Articular chondrocyte of knee joint (primary cell): Measurements from ENCODE around the gene MCM10. TPM values are rescaled to one million over a fixed set of nuclear protein-coding genes. Genes with fewer than 3 reads are reported as not detected.

Experiments
- small RNA-seq: library from RNA; depleted of rRNA; stranded (forward); fragments of <200 nt; gene quantifications from one replicate; pipeline ENCODE3, GENCODE V24; 2012
- total RNA-seq: library from RNA; depleted of rRNA; stranded (reverse); fragments of >200 nt; gene quantifications from 2 replicates; pipeline ENCODE4 v1.2.3, GENCODE V29; 2012

The MCM10 gene
- 3.1 and 4.1 TPM in 2 replicates for total RNA-seq

GRCh38 chr10:13160934-13161856 is at the start of gene MCM10:
MCM10 (plus strand) TSS chr10:13161558; CDS start chr10:13164203, 2,645 bp downstream.

GRCh38 chr10:13234172-13234571 is 72.8 kb downstream of the MCM10 start, which contains the start of gene UCMA:
UCMA (minus strand) TSS chr10:13234374; CDS start chr10:13234258, 116 bp downstream.

Small RNAs within 50 kb of the gene (small RNA-seq; reads per million reads assigned to genes)
- gene RNU6-6P = not detected

Other genes starting within 250 kb of the MCM10 start
- gene CCDC3, start 159.8 kb upstream of the MCM10 start, total RNA-seq = 0.76 and 2.2 TPM in 2 replicates
- gene OPTN, start 61.4 kb upstream of the MCM10 start, total RNA-seq = 104 and 121 TPM in 2 replicates
- gene UCMA, start 72.8 kb downstream of the MCM10 start, total RNA-seq = not detected in 2 replicates
- 35.3 and 41.8 TPM in 2 replicates for gene PHYH, start 138.5 kb downstream of the MCM10 start, total RNA-seq
- 28.3 and 43.1 TPM in 2 replicates for gene SEPHS1, start 186.7 kb downstream of the MCM10 start, total RNA-seq